ENCODE data around the gene UQCC3.

DNA sequence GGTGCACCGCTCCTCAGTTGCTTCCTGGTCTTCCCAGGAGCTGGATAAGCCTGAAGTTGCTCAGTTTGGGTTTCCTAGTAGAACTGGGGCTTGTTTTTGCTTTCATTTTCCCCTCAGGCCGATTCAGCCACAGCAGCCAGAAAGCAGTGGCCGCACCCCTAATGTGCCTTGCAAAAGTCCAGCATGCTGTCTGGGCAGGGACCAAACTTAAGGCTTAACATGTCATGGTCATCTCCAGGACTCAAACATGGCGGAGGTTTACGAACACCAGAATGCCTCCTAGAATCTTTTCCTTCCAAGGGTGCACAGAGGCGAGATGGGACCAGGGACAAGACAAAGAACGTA, 38.5 kb downstream of the UQCC3 start:
- no peak for TF ChIP-seq ELF1 (IDR thresholded peaks at IDR 0.05; ENCODE audit: borderline replicate concordance, low read depth)
- TF ChIP-seq, protein P1, sequence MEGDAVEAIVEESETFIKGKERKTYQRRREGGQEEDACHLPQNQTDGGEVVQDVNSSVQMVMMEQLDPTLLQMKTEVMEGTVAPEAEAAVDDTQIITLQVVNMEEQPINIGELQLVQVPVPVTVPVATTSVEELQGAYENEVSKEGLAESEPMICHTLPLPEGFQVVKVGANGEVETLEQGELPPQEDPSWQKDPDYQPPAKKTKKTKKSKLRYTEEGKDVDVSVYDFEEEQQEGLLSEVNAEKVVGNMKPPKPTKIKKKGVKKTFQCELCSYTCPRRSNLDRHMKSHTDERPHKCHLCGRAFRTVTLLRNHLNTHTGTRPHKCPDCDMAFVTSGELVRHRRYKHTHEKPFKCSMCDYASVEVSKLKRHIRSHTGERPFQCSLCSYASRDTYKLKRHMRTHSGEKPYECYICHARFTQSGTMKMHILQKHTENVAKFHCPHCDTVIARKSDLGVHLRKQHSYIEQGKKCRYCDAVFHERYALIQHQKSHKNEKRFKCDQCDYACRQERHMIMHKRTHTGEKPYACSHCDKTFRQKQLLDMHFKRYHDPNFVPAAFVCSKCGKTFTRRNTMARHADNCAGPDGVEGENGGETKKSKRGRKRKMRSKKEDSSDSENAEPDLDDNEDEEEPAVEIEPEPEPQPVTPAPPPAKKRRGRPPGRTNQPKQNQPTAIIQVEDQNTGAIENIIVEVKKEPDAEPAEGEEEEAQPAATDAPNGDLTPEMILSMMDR (IDR thresholded peaks at IDR 0.05 in 2 of 3, conservative IDR thresholded peaks at IDR 0.05 in 1 of 3; ENCODE audit: borderline replicate concordance in 1 of 3, insufficient read depth in 1 of 3, low read depth in 2 of 3, low read length in 2 of 3): no peak
- TF ChIP-seq, protein P2, sequence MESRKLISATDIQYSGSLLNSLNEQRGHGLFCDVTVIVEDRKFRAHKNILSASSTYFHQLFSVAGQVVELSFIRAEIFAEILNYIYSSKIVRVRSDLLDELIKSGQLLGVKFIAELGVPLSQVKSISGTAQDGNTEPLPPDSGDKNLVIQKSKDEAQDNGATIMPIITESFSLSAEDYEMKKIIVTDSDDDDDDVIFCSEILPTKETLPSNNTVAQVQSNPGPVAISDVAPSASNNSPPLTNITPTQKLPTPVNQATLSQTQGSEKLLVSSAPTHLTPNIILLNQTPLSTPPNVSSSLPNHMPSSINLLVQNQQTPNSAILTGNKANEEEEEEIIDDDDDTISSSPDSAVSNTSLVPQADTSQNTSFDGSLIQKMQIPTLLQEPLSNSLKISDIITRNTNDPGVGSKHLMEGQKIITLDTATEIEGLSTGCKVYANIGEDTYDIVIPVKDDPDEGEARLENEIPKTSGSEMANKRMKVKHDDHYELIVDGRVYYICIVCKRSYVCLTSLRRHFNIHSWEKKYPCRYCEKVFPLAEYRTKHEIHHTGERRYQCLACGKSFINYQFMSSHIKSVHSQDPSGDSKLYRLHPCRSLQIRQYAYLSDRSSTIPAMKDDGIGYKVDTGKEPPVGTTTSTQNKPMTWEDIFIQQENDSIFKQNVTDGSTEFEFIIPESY (IDR thresholded peaks at IDR 0.05; ENCODE audit: extremely low read depth, insufficient replicate concordance, low read length): no peak
- TF ChIP-seq EZH2phosphoT487 (IDR thresholded peaks at IDR 0.05; ENCODE audit: borderline replicate concordance): no peak
- no peak for TF ChIP-seq YY1 (IDR thresholded peaks at IDR 0.05; ENCODE audit: extremely low read depth, insufficient replicate concordance, low read depth, low read length)

All from HCT116 (cell line).